HL-60 (cell line): Measurements from ENCODE around the gene FKTN.

ENCODE experiments used
- DNase-seq, 2 experiments: peaks; one replicate each; pipeline ENCODE4 v3.0.0-alpha.2; 2010 to 2020; ENCODE audit warnings: low read depth in 1 of 2, low spot score in 1 of 2
- H3K27ac ChIP-seq: fragments of 250-450 bp; sonication (Bioruptor Pico); replicated peaks from 2 replicates; pipeline ENCODE4 v1.5.1; 2020; ENCODE audit warnings: mild to moderate bottlenecking, moderate library complexity
- H3K27me3 ChIP-seq: fragments of 250-450 bp; sonication (Bioruptor Pico); 2 replicates; pipeline ENCODE4 v1.5.1; 2021; ENCODE audit warnings: mild to moderate bottlenecking, moderate library complexity; ENCODE audit not compliant: insufficient read depth, poor library complexity, severe bottlenecking
- H3K4me3 ChIP-seq: replicated peaks from 2 replicates; pipeline ENCODE4 v1.5.1; 2011; ENCODE audit warnings: mild to moderate bottlenecking, control low read depth, low read length; ENCODE audit not compliant: insufficient read depth
- GABPA ChIP-seq: IDR thresholded peaks from 2 replicates; pipeline ENCODE4 v1.6.1; 2012; ENCODE audit warnings: low read depth
- POLR2AphosphoS5 ChIP-seq: IDR thresholded peaks from 2 replicates; pipeline ENCODE4 v1.6.1; 2012; ENCODE audit warnings: low read depth
- SPI1 ChIP-seq: IDR thresholded peaks from 2 replicates; pipeline ENCODE4 v1.6.1; 2012; ENCODE audit warnings: low read depth, mild to moderate bottlenecking, borderline replicate concordance
- TF ChIP-seq, protein P1 (sequence below): IDR thresholded peaks from one replicate; pipeline ENCODE4 v1.5.1; 2011; ENCODE audit warnings: low read length, control low read depth, inconsistent platforms; ENCODE audit not compliant: insufficient read depth
- TF ChIP-seq, protein P2 (sequence below): IDR thresholded peaks from 2 replicates; pipeline ENCODE4 v1.6.1; 2012; ENCODE audit warnings: low read depth; ENCODE audit not compliant: insufficient replicate concordance

Gene FKTN

DNA sequence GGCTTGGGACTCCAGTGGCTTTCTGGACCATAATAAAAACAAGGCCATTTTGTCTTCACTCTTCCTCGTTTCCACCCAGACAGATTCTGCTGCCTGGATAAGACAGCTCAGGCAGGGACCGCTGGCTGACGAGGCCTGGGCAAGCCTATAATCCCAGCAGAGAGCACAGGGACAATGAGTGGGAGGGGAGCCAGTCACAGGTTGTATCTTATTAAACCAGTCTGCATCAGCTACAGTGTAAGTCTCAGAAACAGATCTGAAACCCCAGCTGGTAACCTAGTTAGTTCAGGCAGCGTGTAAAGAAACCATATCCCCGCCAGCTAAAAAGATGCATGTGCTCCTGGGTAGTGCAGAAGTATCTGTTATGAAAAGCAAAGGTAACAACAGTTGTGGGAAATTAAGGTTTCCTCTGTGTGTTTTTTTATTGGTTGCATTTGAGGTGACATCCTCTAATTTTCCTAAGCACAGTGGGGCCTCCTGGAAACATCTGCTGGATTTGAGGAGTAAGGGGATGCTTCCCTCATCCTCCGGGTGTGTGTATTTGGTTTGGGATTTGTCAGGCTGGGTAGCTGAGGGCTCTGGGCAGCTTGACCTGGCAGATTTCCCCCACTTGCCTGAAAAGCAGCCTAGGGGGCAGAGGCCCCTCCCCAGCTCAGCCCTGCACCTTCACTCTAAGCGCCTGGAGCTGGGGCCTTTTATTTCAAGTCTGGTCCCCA, 89.1 kb downstream of the FKTN start:
- TF ChIP-seq SPI1 (no peak), POLR2AphosphoS5 (no peak), GABPA (no peak)
- TF ChIP-seq, protein P1, sequence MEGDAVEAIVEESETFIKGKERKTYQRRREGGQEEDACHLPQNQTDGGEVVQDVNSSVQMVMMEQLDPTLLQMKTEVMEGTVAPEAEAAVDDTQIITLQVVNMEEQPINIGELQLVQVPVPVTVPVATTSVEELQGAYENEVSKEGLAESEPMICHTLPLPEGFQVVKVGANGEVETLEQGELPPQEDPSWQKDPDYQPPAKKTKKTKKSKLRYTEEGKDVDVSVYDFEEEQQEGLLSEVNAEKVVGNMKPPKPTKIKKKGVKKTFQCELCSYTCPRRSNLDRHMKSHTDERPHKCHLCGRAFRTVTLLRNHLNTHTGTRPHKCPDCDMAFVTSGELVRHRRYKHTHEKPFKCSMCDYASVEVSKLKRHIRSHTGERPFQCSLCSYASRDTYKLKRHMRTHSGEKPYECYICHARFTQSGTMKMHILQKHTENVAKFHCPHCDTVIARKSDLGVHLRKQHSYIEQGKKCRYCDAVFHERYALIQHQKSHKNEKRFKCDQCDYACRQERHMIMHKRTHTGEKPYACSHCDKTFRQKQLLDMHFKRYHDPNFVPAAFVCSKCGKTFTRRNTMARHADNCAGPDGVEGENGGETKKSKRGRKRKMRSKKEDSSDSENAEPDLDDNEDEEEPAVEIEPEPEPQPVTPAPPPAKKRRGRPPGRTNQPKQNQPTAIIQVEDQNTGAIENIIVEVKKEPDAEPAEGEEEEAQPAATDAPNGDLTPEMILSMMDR, result no peak
- TF ChIP-seq, protein P2, sequence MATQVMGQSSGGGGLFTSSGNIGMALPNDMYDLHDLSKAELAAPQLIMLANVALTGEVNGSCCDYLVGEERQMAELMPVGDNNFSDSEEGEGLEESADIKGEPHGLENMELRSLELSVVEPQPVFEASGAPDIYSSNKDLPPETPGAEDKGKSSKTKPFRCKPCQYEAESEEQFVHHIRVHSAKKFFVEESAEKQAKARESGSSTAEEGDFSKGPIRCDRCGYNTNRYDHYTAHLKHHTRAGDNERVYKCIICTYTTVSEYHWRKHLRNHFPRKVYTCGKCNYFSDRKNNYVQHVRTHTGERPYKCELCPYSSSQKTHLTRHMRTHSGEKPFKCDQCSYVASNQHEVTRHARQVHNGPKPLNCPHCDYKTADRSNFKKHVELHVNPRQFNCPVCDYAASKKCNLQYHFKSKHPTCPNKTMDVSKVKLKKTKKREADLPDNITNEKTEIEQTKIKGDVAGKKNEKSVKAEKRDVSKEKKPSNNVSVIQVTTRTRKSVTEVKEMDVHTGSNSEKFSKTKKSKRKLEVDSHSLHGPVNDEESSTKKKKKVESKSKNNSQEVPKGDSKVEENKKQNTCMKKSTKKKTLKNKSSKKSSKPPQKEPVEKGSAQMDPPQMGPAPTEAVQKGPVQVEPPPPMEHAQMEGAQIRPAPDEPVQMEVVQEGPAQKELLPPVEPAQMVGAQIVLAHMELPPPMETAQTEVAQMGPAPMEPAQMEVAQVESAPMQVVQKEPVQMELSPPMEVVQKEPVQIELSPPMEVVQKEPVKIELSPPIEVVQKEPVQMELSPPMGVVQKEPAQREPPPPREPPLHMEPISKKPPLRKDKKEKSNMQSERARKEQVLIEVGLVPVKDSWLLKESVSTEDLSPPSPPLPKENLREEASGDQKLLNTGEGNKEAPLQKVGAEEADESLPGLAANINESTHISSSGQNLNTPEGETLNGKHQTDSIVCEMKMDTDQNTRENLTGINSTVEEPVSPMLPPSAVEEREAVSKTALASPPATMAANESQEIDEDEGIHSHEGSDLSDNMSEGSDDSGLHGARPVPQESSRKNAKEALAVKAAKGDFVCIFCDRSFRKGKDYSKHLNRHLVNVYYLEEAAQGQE, result no peak
- Histone ChIP-seq H3K4me3 (no peak overlapping the region), H3K27ac (no peak overlapping the region), H3K27me3 (no peaks in the 10 kb centered on the region)
- DNase-seq, result no peak

DNA sequence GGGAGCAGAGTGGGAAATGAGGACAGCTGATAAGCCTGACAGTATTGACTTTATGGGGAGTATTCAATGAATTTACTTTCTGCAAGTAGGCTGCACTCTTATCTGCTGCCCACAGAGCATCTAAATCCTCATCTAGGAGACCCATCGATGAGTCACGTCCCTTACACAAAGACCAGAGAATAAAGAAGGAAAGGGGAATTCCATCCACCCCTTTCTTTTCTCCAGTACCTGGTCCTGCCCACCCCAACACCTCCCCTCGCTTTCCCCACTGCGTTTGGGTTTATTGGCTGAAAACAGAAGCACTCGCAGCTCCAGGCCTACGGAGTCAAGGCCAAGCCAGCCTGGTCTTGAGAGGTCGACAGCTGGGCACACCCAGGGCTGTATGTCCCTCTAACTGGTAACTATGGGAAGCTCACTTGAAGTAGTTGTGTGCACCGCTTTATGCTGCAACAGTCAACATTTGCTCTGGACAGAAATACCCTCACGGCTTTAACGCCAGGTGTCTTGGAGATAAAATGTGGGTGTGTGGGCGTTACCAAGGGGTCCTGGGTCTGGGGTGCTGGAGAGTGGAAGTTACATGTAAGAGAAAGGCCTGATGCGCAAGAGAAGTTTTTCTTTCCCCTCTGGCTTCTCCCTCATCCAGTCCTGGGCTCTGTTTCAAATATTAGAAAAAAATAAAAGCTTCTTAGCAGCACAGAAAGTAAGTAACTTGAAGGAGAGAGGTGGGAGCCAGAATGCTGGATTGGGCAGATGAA, 89.8 kb downstream of the FKTN start:
- no peak overlapping the region for H3K4me3 ChIP-seq
- H3K27me3 ChIP-seq, result no peaks in the 10 kb centered on the region
- no peak overlapping the region for H3K27ac ChIP-seq
- TF ChIP-seq POLR2AphosphoS5, result no peak
- no peak for TF ChIP-seq GABPA
- TF ChIP-seq, protein P2, result no peak
- TF ChIP-seq, protein P1, result no peak
- no peak for TF ChIP-seq SPI1
- no peak for DNase-seq

DNA sequence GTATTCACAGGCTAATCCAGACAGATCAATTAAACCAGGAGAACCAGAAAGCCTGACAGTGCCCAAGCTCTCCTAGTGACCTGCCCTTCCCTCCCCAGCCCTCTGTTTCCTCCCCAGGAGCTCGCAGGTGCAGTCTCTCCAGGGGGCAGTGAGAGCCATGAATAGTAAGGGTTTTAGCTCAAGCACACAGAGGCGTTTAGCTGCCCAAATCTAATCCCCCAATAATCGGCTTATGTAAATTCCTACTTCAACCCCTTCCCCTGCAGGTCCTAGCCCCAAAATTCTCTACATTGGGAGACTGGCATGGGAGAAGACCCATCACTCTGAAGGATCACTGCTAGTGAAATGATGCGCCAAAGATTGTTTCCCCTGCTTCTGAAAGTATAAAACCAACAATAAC, 93.9 kb downstream of the FKTN start:
- DNase-seq, result no peak
- Histone ChIP-seq H3K27ac (no peak overlapping the region), H3K4me3 (no peak overlapping the region), H3K27me3 (no peaks in the 10 kb centered on the region)
- TF ChIP-seq, protein P2, result no peak
